GM21528 (cell line): ENCODE data around the gene SKA2.
"Not testable (repeated sequence)": the region's sequence is repeated elsewhere in the genome, so short reads cannot be mapped to it uniquely, and the experiment has no call there.

Experiments
- ATAC-seq: cut with Tn5 transposase; IDR thresholded peaks from one replicate; pipeline ENCODE4 v1.9.1; 2021; ENCODE audit warnings: mild to moderate bottlenecking, moderate library complexity; ENCODE audit not compliant: unreplicated experiment, low FRiP score

Gene SKA2

DNA sequence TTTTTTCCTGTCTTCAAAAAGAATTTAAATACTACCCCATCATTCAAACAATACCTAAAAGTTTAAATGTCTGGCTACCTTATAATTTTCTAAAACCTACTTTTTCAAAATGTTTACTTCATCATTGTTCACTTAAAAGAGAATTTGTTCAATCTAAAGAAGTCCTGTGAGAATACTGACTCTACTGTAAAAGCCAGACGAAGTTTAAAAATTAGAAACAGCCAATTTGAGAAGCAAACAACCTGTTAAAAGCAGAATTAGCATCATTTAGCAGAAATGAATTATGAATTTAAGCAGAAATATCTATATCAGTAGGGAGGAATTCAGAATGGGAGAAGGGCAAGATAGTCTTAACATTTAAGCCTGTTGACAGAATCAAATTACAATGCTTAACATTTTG is 2.1 kb downstream of the SKA2 start:
- no peak for ATAC-seq

DNA sequence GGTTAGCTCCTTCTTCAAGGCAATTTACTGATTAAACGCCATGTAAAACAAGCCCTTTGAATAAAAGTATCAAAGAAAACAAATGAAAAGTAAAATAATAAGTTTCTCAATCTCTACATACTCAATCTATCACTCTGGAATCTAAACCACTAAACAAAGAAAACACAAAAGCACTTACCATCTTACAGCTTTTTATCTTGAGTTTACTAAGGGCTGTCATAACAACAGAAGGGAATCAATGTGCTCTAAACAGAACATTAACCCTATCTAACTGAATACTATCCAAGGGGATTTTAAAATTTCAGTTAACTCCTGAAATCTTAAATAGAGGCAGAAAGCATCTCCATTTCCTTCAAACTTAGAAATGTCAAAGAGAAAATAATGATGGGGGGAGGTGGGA is 3.4 kb downstream of the SKA2 start:
- ATAC-seq = no peak

DNA sequence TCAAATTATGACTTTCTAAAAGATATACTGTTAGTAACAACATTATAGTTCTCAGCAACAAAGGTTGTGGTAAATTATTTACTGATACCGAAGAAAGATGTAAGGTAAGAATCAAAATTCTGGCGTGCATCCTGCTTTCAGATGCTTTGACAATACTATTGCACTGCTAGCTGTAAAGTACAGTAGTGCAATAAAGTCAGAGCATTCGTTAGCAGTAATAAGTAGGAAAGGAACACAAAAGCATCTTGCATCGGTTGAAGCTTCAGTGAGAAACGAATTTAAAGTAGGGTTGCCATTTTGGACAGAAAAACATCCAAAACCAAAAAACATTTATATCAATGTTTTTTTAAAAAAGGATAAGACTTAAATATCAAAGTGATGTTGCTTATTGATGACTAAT is 4.0 kb downstream of the SKA2 start:
- ATAC-seq = no peak

DNA sequence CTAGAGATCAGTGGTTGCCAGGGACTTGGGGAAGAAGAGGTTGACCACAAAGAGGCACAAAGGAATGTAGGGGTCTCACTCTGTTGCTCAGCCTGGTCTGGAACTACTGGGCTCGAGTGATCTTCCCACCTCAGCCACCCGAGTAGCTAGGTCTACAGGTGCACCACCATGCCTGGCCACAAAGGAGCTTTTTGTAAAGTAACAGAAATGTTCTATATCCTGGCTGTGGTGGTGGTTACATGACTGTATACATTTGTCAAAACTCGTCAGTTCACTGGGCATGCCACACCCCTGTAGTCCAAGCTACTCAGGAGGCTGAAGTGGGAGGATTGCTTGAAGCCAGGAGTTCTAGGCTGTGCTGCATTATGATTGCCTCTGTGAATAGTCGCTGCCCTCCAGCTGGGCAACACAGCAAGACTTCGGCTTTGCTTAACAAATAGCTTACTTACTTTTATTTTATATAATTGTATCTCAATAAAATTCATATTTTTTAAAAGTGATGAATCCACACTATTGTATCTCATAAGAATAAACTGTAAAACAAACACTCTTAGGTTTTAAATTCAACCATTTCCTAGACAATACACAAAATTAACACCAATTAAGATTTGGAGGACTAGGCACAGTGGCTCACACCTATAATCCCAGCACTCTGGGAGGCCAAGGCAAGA is 5.0 kb downstream of the SKA2 start:
- no peak for ATAC-seq

DNA sequence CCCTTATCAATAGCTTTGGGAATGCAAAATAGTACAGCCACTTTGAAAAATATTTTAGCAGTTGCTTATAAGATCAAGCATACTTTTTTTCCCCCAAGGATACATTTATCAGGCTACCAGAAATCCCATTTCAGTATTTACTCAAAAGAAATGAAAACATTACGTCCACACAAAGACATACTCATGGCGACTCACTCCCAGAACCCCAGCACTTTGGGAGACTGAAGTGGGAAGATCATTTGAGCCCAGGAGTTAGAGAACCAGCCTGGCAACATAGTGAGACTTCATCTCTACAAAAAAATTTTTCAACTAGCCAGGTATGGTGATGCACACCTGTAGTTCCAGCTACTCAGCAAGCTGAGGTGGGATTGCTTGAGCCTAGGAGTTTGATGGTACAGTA is 5.9 kb downstream of the SKA2 start:
- no peak for ATAC-seq

DNA sequence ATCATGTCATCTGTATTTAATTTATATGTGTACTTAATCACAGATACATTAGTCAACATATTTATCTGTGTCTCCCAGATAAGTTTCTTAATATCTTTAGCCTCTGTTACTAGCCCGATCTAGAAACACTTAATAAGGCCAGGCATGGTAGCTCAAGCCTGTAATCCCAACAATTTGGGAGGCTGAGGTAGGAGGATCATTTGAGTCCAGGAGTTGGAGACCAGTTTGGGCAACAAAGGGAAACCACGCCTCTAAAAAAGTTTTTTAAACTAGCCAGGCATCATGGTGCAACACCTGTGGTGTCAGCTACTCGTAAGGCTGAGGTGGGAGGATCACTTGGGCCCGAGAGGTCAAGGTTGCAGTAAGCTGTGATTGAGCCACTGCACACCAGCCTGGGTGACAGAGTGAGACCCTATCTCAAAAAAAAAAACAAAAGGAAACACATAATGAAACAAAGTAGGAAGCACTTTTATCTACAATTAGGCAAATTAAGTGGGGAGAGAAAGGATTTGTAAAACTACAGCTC is 9.4 kb downstream of the SKA2 start:
- ATAC-seq = no peak

DNA sequence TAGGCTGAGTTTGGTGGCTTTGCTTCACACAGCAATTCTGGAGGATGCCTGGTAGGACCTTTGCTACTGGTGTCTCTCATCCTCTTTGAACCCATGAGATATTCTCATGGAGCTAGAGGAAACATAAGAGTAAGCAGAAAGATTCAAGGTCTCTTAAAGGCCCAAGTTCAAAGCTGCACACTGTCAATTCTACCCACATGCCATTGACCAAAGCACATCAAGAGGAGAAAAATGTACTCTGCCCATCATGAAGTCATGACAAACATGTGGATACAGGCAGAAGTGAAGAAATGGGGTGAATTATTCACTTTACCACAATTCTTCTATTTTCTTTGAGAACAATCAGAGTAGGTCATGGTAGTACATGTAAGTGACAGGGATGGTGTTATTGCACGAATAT is 13.1 kb downstream of the SKA2 start:
- ATAC-seq = no peak

DNA sequence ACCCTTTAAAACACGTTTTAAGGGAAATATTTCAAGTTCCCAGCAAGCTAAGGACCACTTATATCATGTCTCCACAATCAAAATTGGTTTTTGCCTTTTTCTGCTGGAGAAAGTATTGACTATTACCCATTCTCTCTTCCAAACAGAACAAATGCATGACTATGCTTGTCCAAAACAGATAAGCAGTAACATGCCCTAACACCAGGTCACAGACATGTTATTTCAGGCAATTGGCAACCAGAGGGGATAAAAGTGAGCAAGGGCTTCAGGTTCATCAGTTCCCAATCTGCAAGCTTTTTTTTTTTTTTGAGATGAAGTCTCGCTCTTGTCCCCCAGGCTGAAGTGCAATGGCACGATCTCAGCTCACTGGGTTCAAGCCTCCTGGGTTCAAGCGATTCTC is 15.0 kb downstream of the SKA2 start:
- no peak for ATAC-seq

DNA sequence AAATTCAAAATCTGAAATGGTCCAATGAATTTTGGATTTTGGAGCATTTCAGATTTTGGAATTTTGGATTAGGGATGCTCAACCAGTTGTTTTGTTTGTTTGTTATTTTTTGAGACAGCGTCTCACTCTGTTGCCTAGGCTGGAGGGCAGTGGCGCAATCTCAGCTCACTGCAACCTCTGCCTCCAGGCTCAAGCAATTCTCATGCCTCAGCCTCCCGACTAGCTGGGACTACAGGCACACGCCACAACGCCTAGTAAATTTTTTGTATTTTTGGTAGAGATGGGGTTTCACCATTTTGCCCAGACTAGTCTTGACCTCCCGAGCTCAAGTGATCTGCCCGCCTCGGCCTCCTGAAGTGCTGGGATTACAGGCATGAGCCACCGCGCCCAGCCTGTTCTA is 16.6 kb downstream of the SKA2 start:
- ATAC-seq = not testable (repeated sequence)

DNA sequence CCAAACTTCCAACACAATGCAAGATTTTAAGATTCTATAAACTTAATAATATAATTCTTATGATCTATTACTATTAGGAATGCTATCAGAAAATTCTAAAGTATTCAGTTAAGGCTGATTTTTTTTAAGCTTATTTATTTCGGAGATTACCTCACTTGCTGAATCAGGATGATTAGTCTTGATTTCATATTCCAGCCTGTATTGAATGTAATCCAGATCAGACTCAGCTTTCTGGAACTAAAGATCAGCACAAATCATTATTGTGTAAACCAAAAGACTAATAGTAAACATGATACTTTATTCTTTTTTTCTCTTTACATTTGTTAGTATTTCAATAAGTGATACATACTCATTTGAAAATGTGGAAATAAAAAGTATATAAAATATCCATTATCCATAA is 23.9 kb downstream of the SKA2 start:
- ATAC-seq = no peak

DNA sequence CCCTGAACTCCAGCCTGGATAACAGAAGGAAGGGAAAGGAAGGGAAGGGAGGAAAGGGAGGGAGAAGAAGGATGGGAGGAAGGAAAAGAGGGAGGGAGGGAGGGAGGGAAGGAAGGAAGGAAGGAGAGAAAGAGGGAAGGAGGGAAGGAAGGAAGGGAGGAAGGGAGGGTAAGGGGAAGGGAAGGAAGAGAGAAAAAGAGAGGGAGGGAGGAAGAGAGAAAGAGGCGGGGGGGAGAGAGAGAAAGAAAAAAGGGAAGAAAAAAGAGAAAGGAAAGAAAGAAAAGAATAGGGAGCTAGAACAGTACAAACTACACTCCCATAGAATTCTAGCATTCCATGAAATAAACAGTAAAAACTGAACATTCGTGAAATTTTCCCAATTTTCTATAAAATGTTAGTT is 25.2 kb downstream of the SKA2 start:
- ATAC-seq = no peak

DNA sequence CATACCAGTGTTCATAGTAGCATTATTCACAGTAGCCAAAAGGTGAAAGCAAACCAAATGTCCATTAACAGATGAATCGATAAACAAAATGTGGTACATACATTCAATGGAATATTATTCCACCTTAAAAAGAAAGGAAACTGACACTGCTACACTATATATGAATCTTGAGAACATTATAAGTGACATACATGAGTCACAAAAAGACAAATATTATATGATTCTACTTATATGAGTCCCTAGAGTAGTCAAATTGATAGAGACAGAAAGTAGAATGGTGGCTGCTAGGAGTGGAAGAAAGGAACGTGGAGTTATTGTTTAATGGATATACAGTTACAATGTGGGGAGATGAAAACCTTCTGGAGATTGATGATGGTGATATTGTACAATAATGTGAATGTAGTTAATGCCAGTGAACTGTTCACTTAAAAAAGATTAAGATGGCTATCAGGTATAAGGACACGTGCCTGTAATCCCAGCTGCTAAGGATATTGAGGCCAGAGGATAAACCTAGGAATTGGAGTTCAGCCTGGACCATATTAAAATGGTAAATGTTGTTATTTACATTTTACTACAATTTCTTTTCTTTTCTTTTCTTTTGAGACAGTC is 28.1 kb downstream of the SKA2 start:
- ATAC-seq = no peak

DNA sequence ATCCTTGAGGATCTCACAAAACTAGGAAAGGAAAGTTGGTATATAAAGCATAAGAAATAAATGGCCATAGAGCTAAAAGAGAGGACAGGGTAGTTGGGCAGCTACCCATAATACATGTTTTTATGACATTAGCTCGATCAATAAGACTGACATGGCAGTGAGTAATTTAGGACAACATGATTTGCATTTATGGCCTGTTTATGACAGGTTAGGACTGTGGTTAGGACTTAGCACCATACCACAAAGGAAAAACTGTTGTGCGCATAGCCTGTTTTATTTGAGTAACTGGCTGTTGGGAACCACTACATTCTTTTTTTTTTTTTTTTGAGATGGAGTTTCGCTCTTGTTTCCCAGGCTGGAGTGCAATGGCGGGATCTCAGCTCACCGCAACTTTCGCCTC is 30.3 kb downstream of the SKA2 start:
- ATAC-seq = no peak

DNA sequence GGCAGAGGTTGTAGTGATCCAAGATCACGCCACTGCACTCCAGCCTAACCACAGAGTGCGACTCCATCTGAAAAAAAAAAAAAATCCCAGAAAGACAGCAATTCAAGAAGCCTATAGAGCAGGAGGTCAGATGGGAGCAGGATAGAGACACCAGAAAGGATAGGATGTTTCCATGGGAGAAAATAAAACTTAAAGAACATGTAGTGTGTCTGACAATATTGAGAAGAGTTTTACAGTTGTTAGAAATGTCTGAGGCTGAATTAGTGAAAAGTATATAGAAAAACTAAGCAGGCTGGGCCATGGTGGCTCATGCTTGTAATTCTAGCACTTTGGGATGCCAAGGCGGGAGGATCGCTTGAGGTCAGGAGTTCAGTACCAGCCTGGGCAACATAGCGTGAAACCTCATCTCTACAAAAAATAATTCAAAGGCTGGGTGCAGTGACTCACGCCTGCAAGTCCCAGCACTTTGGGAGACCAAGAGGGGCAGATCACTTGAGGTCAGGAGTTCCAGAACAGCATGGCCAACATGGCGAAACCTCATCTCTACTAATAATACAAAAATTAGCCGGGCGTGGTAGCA is 33.0 kb downstream of the SKA2 start:
- no peak for ATAC-seq

DNA sequence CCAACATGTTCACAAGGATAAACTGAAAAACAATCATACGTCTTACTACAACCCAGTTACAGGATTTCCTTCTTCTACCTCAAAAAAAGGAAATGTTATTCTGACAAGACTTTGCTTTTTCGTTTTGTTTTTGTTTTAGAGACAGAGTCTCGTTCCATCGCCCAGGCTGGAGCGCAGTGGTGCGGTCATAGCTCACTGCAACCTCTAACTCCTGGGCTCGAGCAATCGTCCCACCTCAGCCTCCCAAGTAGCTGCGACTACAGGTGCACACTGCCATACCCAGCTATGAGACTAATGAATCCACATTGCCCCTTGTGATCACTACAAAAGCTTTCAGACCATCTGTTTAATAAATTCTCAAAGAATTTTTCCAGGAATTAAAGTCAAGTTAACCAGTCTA is 39.5 kb downstream of the SKA2 start:
- no peak for ATAC-seq

DNA sequence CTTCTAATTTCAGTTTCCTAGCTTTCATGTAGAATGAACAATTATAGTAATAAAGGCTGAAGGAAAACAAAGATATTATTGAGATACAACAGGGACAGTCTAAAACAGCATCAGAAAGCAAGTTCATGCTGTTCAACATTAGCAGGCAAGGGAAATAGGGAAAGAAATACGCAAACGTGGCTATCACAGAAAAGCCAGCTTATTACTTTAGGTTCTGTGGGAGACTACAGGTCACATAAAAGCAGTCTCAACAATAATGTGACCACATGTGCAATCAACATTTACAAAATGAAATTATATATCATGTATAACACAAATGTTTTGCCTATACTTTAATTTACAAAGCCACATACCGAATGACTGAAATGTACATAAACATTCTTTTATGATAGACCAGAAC is 43.4 kb downstream of the SKA2 start:
- no peak for ATAC-seq

DNA sequence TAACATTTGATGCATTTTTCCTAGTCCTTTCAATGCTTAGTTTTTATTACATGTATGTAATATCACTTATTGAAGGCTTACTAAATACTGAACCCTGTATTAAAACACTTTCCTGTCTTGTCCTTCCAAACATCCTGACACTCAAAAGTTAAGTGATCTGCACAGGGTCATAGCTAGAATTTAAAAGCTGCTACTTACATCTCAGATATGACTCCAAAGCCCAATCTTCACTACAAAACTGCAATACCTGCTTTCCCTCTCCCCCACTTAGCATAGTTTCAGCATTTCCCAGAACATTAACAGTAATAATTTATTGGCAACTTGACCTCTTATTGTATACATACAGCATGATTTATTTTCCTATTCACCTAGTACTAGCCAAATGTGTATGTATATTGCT is 44.0 kb downstream of the SKA2 start:
- no peak for ATAC-seq

DNA sequence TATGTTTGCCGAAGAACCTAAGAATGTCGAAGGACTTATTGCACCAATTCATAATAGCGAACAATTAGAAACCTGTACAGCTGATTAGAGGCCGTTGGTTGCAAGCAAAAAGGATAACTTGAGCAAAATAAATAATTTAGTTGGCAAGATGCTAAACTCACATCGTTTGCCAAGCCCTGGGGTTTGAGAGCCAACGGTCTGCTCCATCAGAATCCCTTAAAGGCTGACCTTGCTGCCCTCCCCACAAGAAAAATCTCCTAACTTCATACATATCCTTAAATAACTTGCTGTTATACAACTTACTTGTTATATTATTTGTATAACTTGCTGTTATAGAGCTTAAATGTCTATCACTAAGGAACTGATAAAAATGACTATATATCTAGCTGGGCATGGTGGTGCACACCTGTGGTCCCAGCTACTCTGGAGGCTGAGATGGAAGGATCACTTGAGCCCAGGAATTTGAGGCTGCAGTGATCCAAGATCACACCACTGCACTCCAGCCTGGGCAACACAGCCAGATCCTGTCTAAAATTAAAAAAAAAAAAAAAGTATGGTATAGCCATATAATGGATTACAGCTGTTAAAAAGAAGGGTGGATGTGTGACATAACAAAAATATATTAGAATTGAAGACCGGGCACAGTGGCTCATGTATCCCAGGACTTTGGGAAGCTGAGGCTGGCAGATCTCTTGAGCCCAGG is 46.4 kb downstream of the SKA2 start:
- no peak for ATAC-seq

DNA sequence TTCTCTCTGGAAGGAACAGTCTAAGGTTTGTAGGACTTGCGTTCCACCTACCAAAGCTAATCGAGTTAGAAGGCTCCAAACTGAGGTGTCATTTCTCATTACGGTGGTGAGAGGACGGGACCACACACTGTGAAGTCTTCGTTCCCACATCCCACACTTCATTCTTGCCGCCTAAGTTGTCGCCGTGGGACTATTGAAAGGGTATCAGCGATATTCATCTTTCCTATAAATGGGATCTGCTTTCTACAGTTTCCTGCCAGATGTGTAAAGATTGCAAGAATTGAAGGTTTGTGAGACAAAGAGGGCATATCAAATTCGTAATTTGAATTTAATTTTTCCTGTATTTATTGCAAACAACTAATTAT is 47.7 kb downstream of the SKA2 start:
- no peak for ATAC-seq

DNA sequence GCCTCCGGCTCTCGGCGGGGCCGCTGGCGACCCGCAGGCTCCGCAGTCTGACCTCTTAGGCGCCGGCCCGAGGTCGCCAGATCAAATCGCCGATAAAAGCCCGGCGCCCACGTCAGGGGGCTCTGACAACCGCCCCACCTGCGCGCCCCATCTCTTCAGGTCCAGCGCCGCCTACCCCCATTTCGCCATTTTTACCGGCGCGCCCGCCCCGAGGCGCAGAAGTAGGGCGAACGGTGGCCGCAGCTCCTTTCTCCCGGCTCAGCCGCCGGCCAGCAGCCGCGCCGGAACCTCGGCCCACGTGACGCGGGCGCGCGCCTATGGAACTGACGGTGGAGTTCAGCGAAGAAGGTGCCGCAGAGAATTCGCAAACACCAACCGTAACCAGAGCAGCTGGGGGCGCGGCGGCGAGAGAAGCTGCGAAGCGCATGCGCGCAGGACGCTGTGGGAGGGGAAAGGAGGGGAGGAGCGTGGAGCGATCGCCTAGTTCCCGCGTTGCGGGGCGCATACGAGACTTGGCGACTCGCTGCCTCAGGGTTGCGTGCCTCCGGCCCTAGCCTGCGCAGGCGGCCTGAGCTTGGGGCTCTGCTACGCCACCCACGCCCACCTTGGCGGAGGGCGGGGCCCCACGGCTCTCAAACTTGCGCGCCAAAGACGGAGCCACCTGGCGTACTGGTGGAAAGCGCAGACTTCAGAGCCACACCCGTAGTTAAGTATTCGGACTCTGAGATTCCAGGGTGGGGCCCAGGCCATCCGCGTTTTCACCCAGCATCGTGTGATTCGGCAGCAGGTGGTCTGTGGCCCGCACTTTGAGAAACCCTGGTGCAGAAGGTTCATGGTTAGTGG is 48.3 kb downstream of the SKA2 start, which contains the start of gene TRIM37:
TSS of gene TRIM37 (minus strand) at position 418 of the 843 bp plus-strand sequence. CDS start 419 bp downstream, outside the sequence.
- peak; percentile 92 for ATAC-seq
